Prostate gland (tissue), 2 donors: ENCODE data around the gene SKAP1. TPM values are rescaled to one million over a fixed set of nuclear protein-coding genes. Genes with fewer than 3 reads are reported as not detected.
A peak's percentile ranks its signal among the peaks of the same experiment; 100 is the strongest.

Experiments
- DNase-seq: peaks from one replicate; pipeline ENCODE4 v3.0.0-alpha.2; 2019; ENCODE audit warnings: low spot score
- H3K27ac ChIP-seq, 2 donors: fragments of 200-600 bp; sonication (generic); 2 replicates each; pipeline ENCODE4 v1.5.1; 2017 to 2019
- H3K27me3 ChIP-seq: fragments of 200-600 bp; sonication (generic); replicated peaks from 2 replicates; pipeline ENCODE4 v1.5.1; 2019; ENCODE audit not compliant: insufficient read depth
- H3K36me3 ChIP-seq, 2 donors: fragments of 200-600 bp; sonication (generic); 1 replicate in 1 of 2; 2 replicates in 1 of 2; pipeline versions ENCODE4 v1.5.1 to v1.8.1; 2017 to 2019
- H3K4me1 ChIP-seq: fragments of 200-600 bp; sonication (generic); replicated peaks from 2 replicates; pipeline ENCODE4 v1.5.1; 2019
- H3K4me3 ChIP-seq, 2 donors: fragments of 200-600 bp; sonication (generic); 2 replicates each; pipeline ENCODE4 v1.5.1; 2017 to 2019
- H3K9me3 ChIP-seq: fragments of 200-600 bp; sonication (generic); 2 replicates; pipeline ENCODE4 v1.5.1; 2017
- CTCF ChIP-seq, 4 experiments: fragments of 200-600 bp in 2 of 4; fragments of 450-650 bp in 2 of 4; sonication (generic) in 2 of 4; IDR thresholded peaks; 1 replicate in 3 of 4; 2 replicates in 1 of 4; pipeline ENCODE4 v1.5.1; 2016 to 2019; ENCODE audit warnings: antibody characterized with exemption in 4 of 4, mild to moderate bottlenecking in 2 of 4, moderate library complexity in 2 of 4
- POLR2A ChIP-seq: fragments of 450-650 bp; IDR thresholded peaks from one replicate; pipeline ENCODE4 v1.6.1; 2016; ENCODE audit warnings: antibody characterized with exemption, mild to moderate bottlenecking
- POLR2AphosphoS5 ChIP-seq: sonication (generic); formaldehyde crosslinking; IDR thresholded peaks from one replicate; pipeline ENCODE4 v1.6.1; 2017; ENCODE audit warnings: antibody characterized with exemption
- WGBS: methylation state at CpG from one replicate; pipeline ENCODE4 v1.1.5; 2018; 5-methylcytosine and 5-hydroxymethylcytosine counted together
- intact Hi-C: fragments of 100-400 bp; cut with DNase I; formaldehyde crosslinking; loops from one replicate; pipeline ENCODE4 v1.14.2; 2022
- total RNA-seq, 2 donors: library from RNA; depleted of rRNA; stranded (reverse); fragments of >200 nt; gene quantifications; one replicate each; pipeline ENCODE4 v1.1.0, GENCODE V29; 2016

Gene SKAP1
- total RNA-seq, 2 donors from 2014 or later, result 1.1 to 1.4 TPM

- WGBS, result 1% methylated on average over 73 of the region's 79 CpGs
- no peaks in the 10 kb centered on the region for H3K36me3 ChIP-seq
- intact Hi-C loops, result no loop called here
- peak; percentile 96 for TF ChIP-seq POLR2AphosphoS5
- peak; percentile 75 for TF ChIP-seq POLR2A
- peak in 1 of 4 experiments; percentile 18 for TF ChIP-seq CTCF (IDR thresholded peaks at IDR 0.05)
- H3K9me3 ChIP-seq, result no peaks in the 10 kb centered on the region
- DNase-seq, result peak; percentile 88
- H3K4me3 ChIP-seq, result peak within 1 kb of the TSS; percentile 87 to 94
- no peaks in the 10 kb centered on the region for H3K27me3 ChIP-seq
- peak within 1 kb of the TSS; percentile 89 to 91 for H3K27ac ChIP-seq
- H3K4me1 ChIP-seq, result no peaks in the 10 kb centered on the region
Measured at GRCh38 chr17:48101012-48101720, 328.8 kb downstream of the SKAP1 start, which contains the start of gene CBX1. CBX1 (minus strand) TSS chr17:48101478; CDS start chr17:48077004, 24,474 bp downstream.

- TF ChIP-seq CTCF (IDR thresholded peaks at IDR 0.05) (no peak), POLR2A (no peak), POLR2AphosphoS5 (no peak)
- H3K36me3 ChIP-seq, result no peaks in the 10 kb centered on the region
- no peaks in the 10 kb centered on the region for H3K27me3 ChIP-seq
- peak overlapping the region; percentile 89 to 91 for H3K27ac ChIP-seq
- H3K9me3 ChIP-seq, result no peaks in the 10 kb centered on the region
- intact Hi-C loops, result no loop called here
- H3K4me3 ChIP-seq, result peak overlapping the region; percentile 87 to 94
- no peaks in the 10 kb centered on the region for H3K4me1 ChIP-seq
- 2% methylated on average over 23 of the region's 23 CpGs for WGBS
- DNase-seq, result peak; percentile 57
Measured at GRCh38 chr17:48100591-48101011, 329.4 kb downstream of the SKAP1 start.

- Histone ChIP-seq H3K36me3 (no peaks in the 10 kb centered on the region), H3K27ac (peak overlapping the region; percentile 89 to 91), H3K9me3 (no peaks in the 10 kb centered on the region), H3K27me3 (no peaks in the 10 kb centered on the region), H3K4me1 (no peaks in the 10 kb centered on the region), H3K4me3 (peak overlapping the region; percentile 87 to 94)
- TF ChIP-seq CTCF (IDR thresholded peaks at IDR 0.05) (no peak), POLR2AphosphoS5 (no peak), POLR2A (no peak)
- no peak for DNase-seq
- intact Hi-C loops, result no loop called here
- WGBS, result 20% methylated on average over 10 of the region's 10 CpGs
Measured at GRCh38 chr17:48100160-48100559, 329.9 kb downstream of the SKAP1 start.

- WGBS, result 81% methylated on average over 4 of the region's 4 CpGs
- Histone ChIP-seq H3K27ac (no peak overlapping the region), H3K4me3 (no peak overlapping the region), H3K4me1 (no peaks in the 10 kb centered on the region), H3K36me3 (no peaks in the 10 kb centered on the region), H3K9me3 (no peaks in the 10 kb centered on the region), H3K27me3 (no peaks in the 10 kb centered on the region)
- TF ChIP-seq CTCF (IDR thresholded peaks at IDR 0.05), result no peak
- no peak for TF ChIP-seq POLR2AphosphoS5
- no peak for TF ChIP-seq POLR2A
- DNase-seq, result no peak
- intact Hi-C loops, result no loop called here
Measured at GRCh38 chr17:48095611-48096010, 334.4 kb downstream of the SKAP1 start.
